Frontal cortex (tissue), 4 donors: ENCODE results near the gene SKIC2. TPM values are rescaled to one million over a fixed set of nuclear protein-coding genes. Genes with fewer than 3 reads are reported as not detected.
A peak's percentile ranks its signal among the peaks of the same experiment; 100 is the strongest.

Experiments used
- DNase-seq, 2 donors: peaks; one replicate each; pipeline ENCODE4 v3.0.0; 2012; ENCODE audit warnings: low spot score in 2 of 2
- FAIRE-seq: peaks from 2 replicates; lab custom pipeline; 2012; peaks lifted over from hg19 to GRCh38; lab: Jason Lieb, UNC
- total RNA-seq: library from RNA; depleted of rRNA; stranded (reverse); fragments of >200 nt; gene quantifications from one replicate; pipeline ENCODE4 v1.2.3, GENCODE V29; 2014
- donor health status: control.
- donor health status: control.
- donor health status: control.

Gene SKIC2
- total RNA-seq, 1 donor from 2014 or later = 30.2 TPM

DNA sequence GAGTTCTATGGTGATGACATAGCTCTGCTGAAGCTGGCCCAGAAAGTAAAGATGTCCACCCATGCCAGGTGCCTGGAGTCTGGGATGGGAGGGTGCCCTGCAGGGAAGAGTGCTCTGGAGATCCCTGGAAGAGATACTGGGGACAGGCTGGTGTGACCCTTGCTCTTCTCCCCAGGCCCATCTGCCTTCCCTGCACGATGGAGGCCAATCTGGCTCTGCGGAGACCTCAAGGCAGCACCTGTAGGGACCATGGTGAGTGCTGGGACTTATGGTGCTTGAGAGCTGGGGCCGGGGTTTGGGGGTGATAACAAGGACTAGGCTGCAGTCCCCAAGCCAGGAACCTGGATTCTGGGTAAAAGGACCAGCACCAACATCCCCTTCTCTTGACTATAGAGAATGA is 15.2 kb upstream of the SKIC2 start:
- no peak for FAIRE-seq
- no peak for DNase-seq

- no peak for FAIRE-seq
- no peak for DNase-seq
These were observed 13.8 kb upstream of the SKIC2 start for GRCh38 chr6:31945154-31945506.

DNA sequence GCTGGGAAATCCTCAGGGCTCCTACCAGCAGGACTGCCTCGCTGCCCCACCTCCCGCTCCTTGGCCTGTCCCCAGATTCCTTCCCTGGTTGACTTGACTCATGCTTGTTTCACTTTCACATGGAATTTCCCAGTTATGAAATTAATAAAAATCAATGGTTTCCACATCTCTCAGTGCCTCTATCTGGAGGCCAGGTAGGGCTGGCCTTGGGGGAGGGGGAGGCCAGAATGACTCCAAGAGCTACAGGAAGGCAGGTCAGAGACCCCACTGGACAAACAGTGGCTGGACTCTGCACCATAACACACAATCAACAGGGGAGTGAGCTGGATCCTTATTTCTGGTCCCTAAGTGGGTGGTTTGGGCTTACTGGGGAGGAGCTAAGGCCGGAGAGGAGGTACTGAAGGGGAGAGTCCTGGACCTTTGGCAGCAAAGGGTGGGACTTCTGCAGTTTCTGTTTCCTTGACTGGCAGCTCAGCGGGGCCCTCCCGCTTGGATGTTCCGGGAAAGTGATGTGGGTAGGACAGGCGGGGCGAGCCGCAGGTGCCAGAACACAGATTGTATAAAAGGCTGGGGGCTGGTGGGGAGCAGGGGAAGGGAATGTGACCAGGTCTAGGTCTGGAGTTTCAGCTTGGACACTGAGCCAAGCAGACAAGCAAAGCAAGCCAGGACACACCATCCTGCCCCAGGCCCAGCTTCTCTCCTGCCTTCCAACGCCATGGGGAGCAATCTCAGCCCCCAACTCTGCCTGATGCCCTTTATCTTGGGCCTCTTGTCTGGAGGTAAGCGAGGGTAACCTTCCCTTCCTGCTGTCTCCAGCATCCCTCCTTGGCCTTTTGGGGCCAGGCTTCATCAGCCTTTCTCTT is 13.2 kb upstream of the SKIC2 start, which contains the start of gene CFB:
Gene CFB (plus strand): TSS at position 589 of the 863 bp plus-strand sequence. CDS start 127 bp downstream, at position 716.
- FAIRE-seq = no peak
- DNase-seq = peak in 1 of 2 donors; percentile 53

DNA sequence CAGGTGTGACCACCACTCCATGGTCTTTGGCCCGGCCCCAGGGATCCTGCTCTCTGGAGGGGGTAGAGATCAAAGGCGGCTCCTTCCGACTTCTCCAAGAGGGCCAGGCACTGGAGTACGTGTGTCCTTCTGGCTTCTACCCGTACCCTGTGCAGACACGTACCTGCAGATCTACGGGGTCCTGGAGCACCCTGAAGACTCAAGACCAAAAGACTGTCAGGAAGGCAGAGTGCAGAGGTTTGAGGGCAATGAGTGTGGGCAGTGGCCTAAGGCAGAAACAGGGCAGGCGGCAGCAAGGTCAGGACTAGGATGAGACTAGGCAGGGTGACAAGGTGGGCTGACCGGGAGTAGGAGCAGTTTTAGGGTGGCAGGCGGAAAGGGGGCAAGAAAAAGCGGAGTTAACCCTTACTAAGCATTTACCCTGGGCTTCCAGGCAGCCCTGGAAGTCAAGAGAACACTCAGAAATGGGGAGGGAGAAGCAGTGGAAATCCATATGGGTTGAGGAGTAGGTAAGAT is 12.5 kb upstream of the SKIC2 start:
- DNase-seq (no peak), FAIRE-seq (no peak)

DNA sequence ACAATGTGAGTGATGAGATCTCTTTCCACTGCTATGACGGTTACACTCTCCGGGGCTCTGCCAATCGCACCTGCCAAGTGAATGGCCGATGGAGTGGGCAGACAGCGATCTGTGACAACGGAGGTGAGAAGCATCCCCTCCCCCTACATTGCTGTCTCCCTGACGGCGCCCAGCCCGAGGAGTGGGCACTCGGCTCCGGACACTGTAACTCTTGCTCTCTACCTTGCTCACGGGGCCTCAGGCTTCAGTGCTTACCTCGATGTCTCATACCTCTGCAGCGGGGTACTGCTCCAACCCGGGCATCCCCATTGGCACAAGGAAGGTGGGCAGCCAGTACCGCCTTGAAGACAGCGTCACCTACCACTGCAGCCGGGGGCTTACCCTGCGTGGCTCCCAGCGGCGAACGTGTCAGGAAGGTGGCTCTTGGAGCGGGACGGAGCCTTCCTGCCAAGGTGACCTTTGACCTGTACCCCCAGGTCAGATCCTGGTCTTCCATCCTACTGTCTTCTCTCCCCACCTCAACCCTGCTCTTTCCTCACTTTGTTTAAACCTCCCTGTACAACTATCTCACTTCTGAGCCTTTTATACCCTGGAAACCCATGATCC is 11.8 kb upstream of the SKIC2 start:
- DNase-seq (no peak), FAIRE-seq (no peak)

GRCh38 chr6:31947864-31948263 is 11.1 kb upstream of the SKIC2 start:
- FAIRE-seq (no peak), DNase-seq (no peak)

DNA sequence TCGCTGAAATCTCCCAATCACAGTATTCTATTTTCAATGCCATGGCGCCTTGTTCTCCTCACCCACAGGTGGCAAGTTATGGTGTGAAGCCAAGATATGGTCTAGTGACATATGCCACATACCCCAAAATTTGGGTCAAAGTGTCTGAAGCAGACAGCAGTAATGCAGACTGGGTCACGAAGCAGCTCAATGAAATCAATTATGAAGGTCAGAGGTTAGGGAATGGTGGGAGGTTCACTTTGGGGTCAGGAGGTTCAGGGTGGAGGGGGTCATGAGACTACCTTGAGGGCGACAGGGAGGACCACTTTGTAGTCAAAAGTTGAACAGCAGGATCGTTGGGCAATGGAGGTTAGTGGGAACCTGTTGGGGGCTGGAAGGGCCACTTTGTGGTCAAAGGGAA is 10.7 kb upstream of the SKIC2 start:
- DNase-seq (no peak), FAIRE-seq (no peak)

DNA sequence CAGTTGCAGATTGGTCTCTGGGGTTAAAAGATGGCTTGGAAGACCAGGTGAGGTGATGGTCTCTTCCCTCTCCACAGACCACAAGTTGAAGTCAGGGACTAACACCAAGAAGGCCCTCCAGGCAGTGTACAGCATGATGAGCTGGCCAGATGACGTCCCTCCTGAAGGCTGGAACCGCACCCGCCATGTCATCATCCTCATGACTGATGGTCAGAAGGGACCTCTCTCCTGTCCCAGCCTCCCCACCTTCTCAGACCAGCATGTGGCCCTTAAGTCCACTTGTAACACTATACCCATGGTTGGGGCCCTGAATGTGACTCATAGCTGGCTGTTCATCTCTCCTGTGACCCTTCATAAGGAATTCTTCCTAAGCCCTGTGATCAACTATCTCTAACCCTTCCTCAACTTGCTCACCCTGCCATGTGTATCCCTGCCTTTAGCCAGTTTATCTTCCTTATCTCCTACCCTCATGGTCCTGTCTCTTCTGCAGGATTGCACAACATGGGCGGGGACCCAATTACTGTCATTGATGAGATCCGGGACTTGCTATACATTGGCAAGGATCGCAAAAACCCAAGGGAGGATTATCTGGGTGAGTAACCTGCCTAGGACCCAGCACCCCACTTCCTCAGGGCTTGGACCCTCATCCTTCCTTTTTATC is 10.1 kb upstream of the SKIC2 start:
- FAIRE-seq = no peak
- DNase-seq = no peak

DNA sequence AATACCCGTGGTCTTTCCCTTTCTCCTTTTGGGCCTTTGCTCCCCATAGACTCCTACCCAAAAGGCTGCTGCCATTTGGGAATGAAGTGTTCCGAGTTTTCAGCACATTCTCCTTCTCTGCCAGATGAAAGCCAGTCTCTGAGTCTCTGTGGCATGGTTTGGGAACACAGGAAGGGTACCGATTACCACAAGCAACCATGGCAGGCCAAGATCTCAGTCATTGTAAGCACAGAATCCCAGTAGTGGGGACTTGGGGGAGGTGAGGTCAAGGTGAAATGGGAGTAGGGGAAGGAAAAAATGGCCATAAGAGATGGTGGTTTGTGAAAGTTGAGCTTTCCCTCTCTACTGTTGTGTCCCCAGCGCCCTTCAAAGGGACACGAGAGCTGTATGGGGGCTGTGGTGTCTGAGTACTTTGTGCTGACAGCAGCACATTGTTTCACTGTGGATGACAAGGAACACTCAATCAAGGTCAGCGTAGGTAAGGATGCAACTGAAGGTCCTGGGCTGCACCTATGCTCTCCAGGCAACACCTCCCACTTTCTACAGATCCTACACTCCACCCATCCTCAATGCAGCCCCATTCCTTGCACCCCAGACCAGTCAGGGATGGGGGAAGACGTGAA is 8.9 kb upstream of the SKIC2 start:
- DNase-seq (no peak), FAIRE-seq (no peak)

- DNase-seq = peak; percentile 47 to 67
- FAIRE-seq = no peak
These were observed 6.7 kb upstream of the SKIC2 start for GRCh38 chr6:31952140-31952805.

GRCh38 chr6:31952890-31953289 is 6.1 kb upstream of the SKIC2 start:
- DNase-seq = no peak
- FAIRE-seq = no peak

GRCh38 chr6:31954511-31954910 is 4.5 kb upstream of the SKIC2 start:
- no peak for FAIRE-seq
- no peak for DNase-seq

GRCh38 chr6:31956796-31957195 is 2.2 kb upstream of the SKIC2 start:
- DNase-seq (no peak), FAIRE-seq (no peak)

DNA sequence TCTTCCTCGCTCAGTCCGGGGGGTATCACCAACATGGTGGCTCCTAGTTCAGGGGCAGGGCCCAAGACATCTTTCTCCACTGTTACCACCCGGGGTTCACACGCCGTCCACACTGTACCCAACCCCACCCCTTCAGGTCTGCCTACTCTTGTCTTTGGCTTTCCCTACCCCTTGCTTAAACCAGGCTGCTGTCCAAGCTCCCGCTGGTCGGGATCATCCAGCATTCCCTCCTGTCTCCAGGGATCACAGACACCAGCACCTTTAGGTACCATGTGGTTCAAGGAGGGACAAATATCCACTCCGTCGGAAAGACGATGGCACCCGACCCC is 599 bp upstream of the SKIC2 start:
- no peak for DNase-seq
- FAIRE-seq = no peak

GRCh38 chr6:31961616-31962015 is 2.6 kb downstream of the SKIC2 start:
- no peak for FAIRE-seq
- no peak for DNase-seq

- FAIRE-seq (no peak), DNase-seq (no peak)
These were observed 4.9 kb downstream of the SKIC2 start for GRCh38 chr6:31963921-31964320.

- no peak for FAIRE-seq
- no peak for DNase-seq
These were observed 6.7 kb downstream of the SKIC2 start for GRCh38 chr6:31965700-31966099.

- no peak for FAIRE-seq
These were observed 7.5 kb downstream of the SKIC2 start for GRCh38 chr6:31966506-31966905.

GRCh38 chr6:31966997-31967925 is 8.3 kb downstream of the SKIC2 start:
- FAIRE-seq = no peak

More at GRCh38 chr6:31966506-31966905, 7.5 kb downstream of the SKIC2 start:
- DNase-seq = no peak

More at GRCh38 chr6:31966997-31967925, 8.3 kb downstream of the SKIC2 start:
- DNase-seq = no peak
